Sigmoid colon (tissue), 4 donors: ENCODE data around the gene TBC1D2B.

ENCODE experiments used
- EP300 ChIP-seq, 4 donors: sonication (generic); formaldehyde crosslinking; IDR thresholded peaks; one replicate each; pipeline ENCODE4 v1.6.1; 2017; ENCODE audit warnings: antibody characterized with exemption in 4 of 4
- POLR2AphosphoS5 ChIP-seq, 4 donors: sonication (generic); formaldehyde crosslinking; IDR thresholded peaks; one replicate each; pipeline ENCODE4 v1.6.1; 2017; ENCODE audit warnings: antibody characterized with exemption in 4 of 4

GRCh38 chr15:78010067-78010466 lies 67.4 kb downstream of the TBC1D2B start:
- TF ChIP-seq EP300 (IDR thresholded peaks at IDR 0.05) (no peak), POLR2AphosphoS5 (IDR thresholded peaks at IDR 0.05) (no peak)
